CD4-positive, alpha-beta T cell treated with Interferon gamma for 1 hour (primary cell): ENCODE data around the gene TNFSF11.
A peak's percentile ranks its signal among the peaks of the same experiment; 100 is the strongest.
"Not testable (repeated sequence)": the region's sequence is repeated elsewhere in the genome, so short reads cannot be mapped to it uniquely, and the experiment has no call there.

Source experiments
- DNase-seq: peaks from one replicate; pipeline ENCODE4 v3.0.0-alpha.2; 2020

Gene TNFSF11, protein sequence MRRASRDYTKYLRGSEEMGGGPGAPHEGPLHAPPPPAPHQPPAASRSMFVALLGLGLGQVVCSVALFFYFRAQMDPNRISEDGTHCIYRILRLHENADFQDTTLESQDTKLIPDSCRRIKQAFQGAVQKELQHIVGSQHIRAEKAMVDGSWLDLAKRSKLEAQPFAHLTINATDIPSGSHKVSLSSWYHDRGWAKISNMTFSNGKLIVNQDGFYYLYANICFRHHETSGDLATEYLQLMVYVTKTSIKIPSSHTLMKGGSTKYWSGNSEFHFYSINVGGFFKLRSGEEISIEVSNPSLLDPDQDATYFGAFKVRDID

DNA sequence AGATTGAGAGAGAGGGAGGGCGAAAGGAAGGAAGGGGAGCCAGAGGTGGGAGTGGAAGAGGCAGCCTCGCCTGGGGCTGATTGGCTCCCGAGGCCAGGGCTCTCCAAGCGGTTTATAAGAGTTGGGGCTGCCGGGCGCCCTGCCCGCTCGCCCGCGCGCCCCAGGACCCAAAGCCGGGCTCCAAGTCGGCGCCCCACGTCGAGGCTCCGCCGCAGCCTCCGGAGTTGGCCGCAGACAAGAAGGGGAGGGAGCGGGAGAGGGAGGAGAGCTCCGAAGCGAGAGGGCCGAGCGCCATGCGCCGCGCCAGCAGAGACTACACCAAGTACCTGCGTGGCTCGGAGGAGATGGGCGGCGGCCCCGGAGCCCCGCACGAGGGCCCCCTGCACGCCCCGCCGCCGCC, at the start of gene TNFSF11:
TNFSF11 (plus strand) TSS at position 142 of the 400 bp plus-strand sequence; CDS start at position 294, 152 bp downstream.
- no peak for DNase-seq

DNA sequence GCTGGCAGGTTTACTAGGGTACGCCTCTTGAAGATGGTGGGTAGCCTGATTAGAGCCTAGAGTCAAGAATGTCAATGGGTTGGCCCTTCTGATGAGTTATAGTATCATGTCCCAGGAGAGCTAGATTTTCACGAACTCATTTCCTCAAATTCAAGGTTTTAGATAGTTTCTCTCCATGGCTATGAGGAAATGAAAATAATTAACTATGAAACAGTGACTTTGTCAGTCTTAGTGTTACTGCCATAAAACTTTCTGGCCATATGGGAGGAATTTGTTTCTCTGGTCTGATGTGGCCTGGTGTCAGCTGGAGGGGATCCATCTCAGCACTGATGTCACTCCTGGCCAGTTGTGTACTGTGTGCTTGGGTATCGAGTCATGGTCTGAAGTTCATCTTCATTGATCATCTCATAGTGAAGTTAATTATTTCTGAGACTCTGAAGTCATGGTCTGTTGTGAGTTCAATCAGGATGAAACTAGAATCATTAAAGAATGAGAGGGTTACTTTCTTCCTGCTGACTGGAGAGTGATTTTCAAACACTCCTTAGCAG, 49.4 kb upstream of the TNFSF11 start:
- no peak for DNase-seq

DNA sequence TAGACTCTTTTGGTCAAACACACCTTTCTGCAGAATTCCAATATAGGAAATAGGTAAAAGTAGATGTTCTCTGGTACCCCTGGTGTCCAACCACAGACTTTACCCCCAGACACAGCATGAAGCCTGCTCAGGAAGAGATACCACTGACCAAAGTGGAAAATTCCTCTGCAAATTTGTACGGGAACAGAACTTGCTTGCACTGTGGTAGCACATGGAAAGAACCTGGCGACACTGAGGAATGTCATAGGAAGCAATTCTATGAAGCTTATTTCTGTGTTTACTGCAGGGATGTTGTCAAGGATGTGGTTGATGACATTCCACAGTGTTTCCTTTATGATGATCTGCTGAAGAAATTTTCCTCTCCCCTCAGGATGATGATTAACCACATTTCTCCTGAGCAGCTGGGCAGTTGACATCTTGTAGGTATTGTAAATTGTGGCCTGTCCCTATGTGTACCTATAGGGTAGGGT, 48.9 kb upstream of the TNFSF11 start:
- DNase-seq = no peak

DNA sequence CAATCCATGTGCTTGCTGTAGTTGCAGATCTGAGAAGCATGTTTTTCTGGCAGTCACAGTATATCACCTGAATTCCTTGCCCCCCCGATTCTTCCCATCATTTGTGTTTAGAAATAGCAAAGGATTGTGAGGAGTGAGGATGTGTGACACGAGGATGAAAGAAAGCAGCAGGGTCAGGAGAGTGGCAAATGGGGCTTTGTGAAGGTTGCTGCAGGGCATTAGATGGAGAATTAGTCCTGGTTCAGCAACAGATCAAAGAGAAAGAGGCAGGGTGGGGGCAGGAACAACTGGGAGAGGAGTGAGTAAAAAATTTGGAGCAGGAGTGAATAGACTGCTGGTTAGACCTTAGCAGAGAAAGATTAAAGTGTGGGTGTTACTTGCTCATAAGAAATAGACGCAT, 47.7 kb upstream of the TNFSF11 start:
- no peak for DNase-seq

DNA sequence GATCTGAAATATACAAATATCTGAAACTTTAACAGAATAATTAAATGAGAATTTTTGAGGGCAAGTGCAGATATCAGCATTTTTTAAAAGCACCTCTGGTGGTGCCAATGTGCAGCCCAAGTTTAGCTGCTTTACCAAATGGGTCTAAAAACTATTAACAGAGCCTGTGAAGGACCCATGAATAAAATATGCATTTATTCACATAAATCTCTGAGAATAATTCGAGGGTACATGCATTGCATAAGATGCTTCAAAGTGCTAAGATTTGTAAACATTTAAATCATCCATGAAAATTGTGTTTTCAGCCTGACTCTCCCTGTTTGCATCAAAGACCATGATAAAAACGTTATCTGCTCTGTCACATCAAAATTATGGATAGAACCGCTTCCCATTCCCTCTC, 47.1 kb upstream of the TNFSF11 start:
- DNase-seq = no peak

DNA sequence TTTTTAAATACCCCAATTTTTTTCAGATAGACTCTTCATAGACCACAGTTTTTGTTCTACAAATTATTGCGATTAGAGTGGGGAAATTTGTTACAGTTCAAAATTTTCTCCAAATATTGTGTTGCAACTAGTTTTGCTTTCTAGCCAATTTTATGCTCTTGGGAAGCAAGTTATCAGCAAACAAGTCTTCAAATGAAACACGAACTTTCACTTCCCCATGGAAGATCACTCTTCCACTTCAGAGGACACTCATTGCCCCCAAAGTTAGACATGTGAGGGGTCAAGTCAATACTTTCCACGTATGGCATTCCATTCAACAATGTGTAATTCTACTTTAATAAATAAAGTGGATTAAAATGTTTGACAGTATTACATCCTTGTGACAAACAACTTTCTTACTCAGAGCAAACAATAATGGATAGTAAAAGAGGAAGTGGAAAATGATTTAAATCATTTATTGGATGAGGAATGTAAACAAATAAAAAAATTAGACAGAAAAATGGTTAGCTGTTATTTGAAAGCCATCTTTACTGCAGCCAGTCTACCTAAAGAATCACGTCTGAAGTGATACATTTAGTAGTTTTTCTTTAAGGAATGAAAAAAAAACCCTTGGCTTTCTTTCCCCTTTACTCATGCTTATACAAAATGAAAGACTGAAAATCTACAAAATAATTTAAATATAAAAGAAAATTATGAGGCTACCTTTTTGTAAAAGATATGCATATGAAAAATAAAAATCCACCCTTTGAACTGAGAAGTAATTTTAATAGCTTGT, 41.2 kb upstream of the TNFSF11 start:
- no peak for DNase-seq

DNA sequence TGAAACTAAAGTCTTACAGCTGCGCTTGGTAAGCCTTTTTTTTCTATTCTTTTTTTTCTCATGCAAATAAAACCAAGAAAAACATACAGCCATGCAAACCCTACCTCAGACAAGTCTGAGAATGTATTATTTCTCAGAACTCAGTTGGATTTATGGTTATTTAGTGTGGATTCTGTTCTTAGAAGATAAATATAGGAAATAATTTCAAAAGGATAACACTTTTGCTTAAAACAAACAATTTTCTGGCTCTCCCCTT, 40.7 kb upstream of the TNFSF11 start:
- no peak for DNase-seq

DNA sequence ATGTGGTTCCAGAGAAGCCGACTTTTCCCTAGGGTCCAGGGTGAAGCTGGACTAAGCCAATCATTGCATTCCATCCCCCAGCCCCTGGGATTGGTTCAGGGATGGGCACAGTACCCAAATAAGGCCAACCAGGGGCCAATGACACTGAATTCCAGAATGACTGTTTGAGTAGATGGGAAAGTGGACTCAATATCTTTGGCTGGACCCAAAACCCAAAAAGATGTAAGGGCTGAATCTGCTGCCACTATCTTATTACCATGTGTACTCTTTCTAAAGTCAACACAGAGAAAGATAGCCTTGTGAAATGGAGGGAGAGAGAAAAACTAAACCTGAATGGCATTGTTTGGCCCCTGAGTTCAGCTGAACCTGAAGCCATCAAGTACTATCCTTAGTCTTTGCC, 39.2 kb upstream of the TNFSF11 start:
- DNase-seq = no peak

DNA sequence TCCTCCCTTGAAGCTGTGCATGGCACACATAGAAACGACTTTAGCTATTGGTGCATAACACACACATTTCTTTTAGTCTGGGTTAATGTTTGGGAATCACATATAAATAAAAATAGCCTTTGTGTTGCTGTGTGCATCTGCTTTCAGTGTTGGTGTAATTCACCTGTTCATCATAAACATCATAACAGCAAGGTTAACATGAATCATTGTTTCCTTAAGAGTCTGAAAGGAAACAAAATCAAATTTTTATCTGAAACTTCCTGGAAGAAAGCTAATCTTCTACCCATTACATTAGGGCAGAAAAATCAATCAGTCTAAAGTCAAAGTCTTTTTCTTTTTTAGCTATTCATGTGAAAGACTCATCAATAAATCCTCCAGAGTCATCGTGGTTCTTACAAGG, 35.0 kb upstream of the TNFSF11 start:
- no peak for DNase-seq

DNA sequence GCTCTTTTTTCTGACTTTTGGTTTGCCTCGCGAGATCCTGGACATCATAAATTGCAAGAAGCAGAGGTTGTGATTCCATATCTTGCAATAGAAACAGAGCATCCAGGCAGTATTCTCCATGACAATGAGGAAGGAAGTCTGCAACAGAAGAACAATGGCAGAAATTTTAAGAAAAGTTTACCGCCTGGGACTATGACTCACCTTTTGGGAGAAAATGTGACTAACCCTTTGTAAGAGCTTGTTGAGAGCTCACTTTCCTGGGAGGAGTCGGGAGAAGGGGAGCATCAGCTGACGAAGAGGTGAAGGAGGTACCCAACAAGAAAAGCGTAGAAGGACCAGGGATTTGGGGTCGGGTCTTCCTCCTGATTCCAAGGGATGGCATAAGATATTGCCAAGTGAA, 34.3 kb upstream of the TNFSF11 start:
- DNase-seq = no peak

DNA sequence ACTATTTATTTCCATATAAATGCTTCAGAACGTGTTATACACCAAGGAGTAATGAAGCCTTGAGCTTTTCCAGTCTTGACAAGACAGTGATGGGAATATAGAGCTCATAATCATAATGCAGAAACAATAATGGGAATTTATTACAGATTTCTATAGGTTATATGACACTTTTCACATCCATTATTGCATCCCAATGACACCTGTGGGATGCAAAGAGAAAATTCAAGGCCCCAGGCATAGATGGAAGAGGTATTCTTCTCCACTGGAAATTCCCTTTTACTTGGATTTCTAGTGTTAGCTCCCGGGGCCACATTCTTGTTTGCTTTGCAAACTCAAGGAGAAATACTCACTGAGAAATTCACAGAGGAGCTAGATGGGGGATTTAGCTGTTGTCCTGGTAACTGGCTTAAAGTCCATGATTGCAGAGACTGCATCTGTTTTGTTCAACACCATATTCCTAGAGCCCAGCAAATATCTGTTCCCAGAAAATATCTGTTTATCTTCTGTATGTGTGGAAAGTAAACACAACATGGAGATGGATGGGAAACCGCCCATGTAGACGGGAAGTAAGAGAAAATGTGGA, 30.6 kb upstream of the TNFSF11 start:
- DNase-seq = no peak

DNA sequence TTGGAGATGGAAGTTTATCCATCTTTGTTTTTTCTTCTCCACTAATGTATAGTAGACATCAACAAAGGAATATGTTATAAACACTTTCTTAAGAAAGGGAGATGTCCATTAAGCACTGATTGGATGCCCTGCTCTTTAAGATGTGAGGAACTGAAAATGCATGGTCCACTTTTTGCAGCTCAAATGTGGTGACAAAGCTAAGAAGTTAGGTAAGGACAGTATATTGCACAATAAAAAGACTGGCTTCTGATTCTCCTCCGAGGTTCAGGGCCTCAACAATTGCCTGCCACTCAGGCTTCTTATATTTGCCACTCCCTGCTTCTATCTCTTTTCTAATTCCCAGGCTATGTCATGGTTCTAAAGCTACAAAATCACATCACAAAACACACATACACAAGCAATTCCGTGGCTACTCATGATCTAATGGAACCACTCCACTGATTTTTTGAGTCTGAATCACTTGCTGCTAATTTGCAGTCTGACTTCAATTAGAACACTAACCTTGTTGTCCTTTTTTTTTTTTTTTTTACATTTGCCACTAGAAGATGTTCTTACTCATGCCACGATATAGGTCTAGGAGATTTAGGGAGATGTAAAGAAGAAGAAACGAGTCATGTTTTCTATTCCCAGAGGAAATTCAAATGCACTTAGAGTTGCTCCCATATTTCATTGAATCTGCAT, 29.6 kb upstream of the TNFSF11 start:
- no peak for DNase-seq

DNA sequence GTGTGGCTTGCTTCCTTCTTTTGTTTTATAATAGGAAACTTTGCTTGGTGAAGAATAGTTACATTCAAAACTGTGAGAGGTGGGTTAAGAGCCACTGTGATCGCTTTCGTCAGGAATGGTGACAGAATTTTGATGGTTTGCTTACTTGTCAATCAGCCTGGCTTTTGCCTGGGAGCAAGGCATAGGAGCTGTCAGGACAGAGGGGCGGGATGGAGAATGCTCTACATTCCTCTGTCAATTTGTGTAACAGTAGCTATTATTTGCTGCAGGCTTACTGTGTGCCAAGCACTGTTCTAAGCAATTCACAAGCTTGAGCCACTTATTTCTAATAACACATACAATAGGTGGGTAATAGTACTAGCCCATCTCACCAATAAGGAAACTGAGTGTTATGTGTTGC, 28.1 kb upstream of the TNFSF11 start:
- DNase-seq = no peak

DNA sequence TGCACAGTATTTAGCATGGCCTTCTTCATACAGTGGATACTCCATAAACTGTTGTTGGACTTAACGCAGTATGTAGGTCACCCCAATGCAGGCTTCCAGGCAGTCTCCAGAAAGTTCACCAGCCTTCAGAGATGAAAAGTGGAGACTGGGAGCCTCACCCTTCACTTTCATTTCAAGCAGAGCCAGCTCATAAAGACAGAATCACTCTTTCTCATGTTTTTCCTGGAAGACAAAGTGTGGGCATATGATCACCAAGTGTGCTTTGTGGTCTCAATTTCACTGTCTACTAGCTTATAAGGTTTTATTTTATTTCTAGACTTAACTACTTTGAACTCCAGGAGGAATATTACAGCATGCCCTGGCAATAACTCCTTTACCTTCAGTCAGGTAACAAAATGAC, 26.3 kb upstream of the TNFSF11 start:
- no peak for DNase-seq

DNA sequence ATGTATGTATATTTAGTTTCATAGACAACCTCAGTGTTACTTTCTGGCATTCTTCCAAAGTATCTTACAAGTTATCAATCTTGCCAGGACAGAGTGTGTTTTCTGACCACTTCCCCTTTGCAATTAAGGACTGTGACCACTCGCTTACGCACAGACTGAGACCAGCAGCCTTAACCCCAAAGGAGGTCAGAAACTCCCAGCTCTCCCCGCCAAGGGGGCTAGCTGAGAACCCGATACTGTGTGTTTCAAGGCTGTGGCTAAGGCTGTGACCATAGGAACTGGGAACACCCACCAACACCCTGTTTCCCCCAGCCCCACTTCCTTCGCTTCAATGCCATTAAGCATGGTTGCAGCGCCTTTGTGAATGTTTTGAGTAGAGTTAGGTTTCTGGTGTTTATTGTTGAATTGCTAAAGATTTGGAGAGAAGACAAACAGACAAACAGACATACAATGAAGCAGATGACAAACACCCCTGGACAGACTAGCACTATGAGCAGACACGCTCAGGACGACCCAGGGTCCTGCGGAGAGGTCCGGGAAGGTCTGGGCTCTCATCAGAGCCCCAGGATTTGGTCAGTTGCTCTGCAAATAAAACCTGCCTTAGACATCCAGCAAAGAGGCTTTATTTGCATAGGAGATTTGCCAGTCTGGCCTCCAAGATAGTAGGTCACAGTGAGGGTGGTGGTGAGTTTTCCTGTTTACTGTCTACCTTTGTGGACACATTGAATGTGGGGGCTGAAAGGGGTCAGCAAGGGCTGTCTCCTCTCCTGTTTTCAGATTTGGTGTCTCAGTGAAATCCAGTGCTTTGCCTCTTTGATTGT, 25.0 kb upstream of the TNFSF11 start:
- DNase-seq = peak; percentile 55

DNA sequence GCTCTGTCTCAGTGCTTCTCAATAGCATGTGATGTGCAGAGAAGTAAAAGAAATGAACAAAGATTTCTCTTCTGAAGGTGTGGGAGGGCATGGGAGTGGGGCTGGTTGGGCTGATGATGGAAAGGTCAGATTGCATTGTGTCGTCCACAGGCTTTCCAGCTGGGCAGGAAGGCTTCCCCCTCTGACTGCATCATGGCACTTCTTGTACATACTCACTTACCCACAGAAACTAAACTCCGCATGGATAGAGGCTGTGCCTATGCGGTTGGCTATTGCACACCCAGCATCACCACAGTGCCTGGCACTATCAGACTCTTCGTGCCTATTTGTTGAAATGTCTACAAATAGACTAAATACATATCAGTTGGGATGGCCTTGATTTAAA, 24.4 kb upstream of the TNFSF11 start:
- no peak for DNase-seq

DNA sequence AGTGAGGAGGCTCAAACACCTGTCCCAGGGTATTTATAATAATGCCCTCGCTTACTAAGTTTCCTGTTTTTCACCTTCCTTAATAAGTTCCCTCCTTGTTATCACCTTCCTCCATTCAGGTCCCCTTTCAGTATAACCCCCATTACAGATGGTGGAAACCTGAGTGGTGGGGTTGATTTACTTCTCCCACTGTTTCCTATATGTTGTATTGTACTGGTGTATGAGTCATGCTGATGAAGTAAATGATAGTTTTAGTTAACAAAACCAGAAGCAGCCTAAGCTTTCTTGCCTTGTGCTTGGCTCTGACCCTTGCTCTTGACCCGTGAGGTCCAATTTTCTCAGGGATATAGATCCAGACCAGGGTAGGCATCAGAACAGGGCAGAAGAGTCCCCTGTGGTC, 22.3 kb upstream of the TNFSF11 start:
- no peak for DNase-seq

DNA sequence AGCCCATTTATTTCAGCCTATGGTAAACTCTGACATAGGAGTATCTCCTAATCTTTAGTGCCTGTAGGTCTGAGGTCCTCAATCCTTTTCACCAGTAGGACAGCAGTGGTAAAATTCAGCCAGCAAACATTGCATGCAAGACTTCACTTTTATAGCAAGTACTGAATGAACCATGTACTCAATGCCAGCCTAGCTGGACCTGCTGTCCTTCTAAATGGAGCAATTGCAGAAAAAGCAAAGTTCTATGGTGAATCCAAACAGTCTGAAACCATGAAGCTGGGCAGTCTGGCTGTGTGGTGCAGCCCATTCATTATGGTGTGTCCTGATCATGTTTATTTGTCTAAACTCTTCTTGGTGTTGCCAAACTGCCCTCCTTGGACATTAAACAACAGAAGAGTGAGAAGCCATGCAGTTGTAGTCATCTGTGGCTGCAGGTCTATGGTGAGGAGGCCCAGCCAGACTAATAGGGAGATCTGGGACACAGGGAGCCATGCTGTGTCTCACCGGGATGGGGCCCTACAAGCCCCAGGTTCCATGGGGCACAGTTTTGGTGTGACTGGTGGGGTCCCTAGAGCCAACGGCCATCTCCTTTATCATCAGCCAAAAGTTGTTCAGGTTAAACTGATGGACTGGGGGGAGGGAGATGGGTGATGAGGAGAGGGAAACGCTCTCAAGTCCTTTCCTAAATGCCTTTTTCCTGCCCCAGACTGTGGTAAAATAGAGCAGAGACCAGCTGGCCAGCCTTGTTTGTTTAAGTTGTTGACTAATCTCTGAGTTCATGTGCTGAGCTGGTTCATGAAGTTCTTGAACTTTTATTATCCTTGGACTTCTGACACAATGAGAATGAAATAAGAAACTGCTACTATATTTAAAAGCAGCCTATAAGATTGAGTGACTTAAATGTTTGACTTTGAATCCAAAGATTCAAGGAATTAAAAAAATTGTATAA, 20.6 kb upstream of the TNFSF11 start:
- no peak for DNase-seq

DNA sequence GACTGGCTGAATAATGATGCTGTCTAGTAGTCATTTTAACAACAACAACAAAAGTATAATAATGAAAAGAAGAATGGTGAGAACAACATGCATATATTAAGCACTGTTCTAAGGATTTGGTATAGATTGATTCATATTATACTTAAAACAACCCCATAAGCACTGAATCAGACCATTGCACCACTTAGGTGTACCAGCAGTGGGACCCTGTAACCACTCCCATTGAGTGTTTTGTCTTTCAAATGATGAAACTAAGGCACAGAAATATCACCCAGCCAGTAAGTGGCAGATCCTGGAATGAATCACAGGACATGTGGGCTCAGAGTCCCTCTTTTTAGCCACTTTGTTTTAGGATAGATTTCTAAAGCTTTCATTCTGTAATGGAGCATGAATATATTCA, 14.9 kb upstream of the TNFSF11 start:
- no peak for DNase-seq

DNA sequence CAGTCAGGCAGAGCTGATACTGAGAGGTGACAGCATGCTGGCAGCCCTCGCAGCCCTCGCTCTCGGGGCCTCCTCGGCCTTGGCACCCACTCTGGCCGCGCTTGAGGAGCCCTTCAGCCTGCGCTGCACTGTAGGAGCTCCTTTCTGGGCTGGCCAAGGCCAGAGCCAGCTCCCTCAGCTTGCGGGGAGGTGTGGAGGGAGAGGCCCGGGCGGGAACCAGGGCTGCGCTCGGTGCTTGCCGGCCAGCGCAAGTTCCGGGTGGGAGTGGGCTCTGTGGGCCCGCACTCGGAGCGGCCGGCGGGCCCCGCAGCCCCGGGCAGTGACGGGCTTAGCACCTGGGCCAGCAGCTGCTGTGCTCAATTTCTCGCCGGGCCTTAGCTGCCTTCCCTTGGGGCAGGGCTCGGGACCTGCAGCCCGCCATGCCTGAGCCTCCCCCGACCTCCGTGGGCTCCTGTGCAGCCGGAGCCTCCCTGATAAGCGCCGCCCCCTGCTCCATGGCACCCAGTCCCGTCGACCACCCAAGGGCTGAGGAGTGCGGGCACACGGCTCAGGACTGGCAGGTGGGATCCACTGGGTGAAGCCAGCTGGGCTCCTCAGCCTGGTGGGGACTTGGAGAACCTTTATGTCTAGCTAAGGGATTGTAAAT, 14.3 kb upstream of the TNFSF11 start:
- not testable (repeated sequence) for DNase-seq

DNA sequence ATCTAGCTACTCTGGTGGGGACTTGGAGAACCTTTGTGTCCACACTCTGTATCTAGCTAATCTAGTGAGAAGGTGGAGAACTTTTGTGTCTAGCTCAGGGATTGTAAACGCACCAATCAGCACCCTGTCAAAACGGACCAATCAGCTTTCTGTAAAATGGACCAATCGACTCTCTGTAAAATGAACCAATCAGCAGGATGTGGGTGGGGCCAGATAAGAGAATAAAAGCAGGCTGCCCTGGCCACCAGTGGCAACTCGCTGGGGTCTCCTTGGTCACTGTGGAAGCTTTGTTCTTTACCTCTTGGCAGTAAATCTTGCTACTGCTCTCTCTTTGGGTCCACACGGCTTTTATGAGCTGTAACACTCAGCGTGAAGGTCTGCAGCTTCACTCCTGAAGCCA, 13.6 kb upstream of the TNFSF11 start:
- not testable (repeated sequence) for DNase-seq
